HPDE6-E6E7 (cell line): Measurements from ENCODE around the gene ICAM5.
A peak's percentile ranks its signal among the peaks of the same experiment; 100 is the strongest.
"Not testable (repeated sequence)": the region's sequence is repeated elsewhere in the genome, so short reads cannot be mapped to it uniquely, and the experiment has no call there.

Experiments
- DNase-seq: peaks from one replicate; pipeline ENCODE4 v3.0.0; 2011; ENCODE audit warnings: missing footprints; ENCODE audit errors: extremely low spot score

ICAM5 gene

DNA sequence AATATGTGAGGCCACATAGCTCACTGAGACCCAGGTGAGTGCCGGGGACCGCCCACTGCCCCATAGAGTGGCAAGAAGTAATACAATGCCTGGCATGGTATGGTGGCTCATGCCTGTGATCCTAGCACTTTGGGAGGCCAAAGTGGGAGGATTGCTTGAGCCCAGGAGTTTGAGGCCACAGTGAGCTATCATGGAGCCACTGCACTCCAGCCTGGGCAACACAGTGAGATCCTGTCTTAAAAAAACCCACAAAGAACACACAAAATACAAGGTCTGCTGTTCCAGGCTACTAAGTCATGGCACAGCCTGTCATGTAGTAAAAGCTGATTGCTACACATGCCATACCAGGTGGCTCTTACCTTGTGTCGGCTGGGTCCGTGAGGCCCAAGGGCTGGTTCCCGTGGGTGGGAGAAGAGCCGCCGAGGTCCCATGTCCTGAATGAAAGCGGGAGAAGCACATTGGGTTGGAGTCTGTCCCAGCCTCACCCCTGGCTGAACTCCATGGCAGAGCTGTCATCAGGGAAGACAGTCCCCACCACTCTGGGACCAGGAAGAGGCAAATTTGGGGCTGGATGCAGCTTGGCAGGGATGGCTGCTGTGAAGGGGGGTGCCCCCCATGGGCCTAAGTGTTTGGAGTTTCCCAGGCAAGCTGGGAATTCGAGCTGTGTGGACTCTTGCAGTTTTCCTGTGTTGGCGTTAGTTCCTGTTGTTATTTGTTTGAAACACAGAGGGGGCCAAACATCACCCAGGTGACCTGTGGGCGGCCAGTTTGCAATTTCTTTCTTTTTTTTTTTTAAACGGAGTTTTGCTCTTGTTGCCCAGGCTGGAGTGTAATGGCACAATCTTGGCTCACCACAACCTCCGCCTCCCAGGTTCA, 29.3 kb downstream of the ICAM5 start:
- DNase-seq = no peak

DNA sequence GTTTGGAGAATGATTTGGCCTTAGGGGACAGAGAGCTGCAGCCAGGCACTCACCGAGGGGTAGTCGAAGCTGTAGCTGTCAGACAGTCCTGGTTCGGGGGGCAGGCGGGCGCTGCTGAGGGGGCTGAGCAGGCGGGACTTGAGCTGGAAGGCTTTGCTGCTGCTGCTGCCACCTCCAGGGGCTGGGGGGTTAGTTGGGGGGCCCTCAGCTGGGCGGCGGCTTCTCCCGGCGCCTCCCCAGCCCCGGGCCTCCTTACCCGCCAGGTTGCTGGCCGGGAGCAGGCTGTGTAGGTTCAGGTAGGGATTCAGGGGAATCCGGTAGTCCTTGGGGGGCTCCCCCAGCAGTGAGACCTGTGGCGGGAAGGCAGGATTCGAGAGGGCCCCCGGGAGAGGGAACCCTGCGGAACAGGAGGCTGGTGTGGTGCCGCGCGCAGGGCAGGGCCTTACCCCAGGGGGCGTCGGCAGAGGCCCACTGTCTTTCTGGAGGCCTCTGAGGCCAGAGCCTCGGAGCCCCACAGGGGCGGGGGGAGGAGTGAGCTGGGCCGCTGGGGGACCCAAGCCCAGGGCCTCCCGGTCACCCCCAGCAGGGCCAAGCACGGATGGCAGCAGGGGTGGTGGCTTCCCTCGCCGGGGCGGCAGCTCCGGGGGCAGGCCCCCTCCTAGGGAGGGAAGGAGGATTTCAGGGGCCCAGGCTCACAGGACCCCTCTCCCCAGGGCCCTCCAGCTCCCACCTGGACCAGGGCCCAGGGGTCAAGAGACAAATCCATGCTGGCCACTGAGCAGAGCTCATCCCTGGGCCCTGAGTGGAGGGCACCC, 31.1 kb downstream of the ICAM5 start:
- no peak for DNase-seq

DNA sequence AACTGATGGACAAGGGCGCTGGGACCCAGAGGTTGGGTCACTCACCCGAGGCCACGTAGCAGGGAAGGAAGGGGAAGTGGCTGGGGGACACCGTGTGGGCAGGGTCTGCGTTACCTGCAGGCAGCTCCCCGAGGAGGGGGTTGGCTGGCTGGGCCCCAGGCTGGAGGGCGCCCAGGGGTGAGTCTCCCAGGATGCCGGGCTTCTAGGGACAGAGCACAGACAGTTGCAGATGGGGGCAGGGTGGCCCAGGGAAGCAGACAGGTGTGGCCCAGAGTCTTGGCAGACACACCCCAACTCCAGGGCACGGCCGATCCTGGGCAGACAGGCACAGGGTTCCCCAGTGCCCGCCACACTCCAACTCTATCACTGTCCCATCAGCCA, 31.7 kb downstream of the ICAM5 start:
- no peak for DNase-seq

DNA sequence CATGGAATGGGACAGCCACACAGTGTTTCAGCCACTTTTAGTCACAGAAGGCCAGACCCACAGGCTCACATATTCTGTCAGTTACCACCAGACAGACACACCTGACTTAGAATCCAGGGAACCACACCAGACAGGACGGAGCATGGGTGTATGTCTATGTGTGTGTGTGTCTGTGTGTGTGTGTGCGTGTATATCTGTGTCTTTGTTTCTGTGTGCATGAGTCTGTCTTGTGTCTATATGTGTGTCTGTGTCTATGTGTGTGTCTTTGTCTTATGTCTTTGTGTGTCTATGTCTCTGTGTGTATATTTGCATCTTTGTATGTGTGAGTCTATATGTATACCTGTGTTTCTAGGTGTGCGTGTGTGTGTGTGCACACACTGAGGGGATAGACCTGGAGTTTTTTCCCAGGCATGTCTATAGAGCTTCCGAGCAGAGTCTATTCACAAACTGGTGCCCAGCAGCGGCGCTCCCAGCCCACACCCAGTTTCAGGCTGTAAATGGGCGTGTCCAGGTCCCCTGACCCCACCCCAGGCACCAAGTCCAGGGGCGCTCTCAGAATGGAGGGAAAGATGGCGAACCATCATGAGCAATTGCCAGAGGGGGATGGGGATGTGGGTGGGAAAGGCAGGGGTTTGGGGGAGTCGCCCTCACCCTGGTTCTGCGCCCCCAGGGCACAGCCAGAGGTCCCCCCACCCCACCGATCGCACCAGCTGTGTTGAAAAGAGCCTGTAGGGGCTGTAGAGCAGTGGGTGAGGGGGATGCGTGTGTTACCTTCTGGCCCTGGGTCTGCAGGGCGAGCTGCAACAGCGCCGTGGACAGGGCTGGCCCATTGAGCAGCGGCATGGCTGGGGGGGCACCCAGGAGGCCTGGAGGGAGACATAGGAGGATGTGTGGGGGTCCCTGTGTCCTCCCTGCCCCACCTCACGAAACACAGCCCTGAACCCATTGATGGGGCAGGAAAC, 32.4 kb downstream of the ICAM5 start:
- no peak for DNase-seq

DNA sequence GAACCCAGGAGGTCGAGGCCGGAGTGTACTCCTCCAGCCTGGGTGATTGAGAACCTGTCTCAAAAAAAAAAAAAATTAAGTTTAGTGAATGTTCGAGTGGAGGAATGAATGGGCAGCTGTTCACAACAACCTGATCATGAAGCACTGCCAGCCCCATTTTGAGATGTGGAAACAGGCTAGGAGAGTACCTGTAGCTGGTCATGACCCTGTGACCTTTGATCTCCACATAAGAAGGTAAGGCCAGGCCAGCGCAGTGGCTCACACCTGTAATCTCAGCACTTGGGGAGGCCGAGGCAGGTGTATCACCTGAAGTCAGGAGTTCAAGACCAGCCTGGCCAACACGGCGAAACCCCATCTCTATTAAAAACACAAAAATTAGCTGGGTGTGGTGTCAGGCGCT, 36.0 kb downstream of the ICAM5 start:
- DNase-seq = no peak

DNA sequence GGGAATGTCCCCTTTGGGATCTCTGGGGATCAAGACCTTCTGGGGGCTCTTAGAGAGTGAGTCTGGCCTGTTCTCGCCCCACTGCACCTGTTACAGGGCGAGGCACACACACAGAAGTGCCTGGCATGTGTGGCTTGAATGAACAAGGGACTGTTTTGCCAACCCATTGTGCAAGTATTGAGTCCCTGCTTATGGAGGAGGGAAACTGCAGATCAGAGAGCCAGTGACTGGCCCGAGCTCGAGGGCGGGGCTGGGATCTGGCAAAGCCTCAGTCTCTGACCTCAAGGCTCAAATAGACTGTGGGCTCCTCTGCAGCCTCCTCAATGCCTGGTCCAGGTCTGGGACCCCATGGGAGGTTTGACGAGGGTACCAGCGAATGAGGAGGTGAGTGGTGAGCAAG, 38.0 kb downstream of the ICAM5 start:
- no peak for DNase-seq

DNA sequence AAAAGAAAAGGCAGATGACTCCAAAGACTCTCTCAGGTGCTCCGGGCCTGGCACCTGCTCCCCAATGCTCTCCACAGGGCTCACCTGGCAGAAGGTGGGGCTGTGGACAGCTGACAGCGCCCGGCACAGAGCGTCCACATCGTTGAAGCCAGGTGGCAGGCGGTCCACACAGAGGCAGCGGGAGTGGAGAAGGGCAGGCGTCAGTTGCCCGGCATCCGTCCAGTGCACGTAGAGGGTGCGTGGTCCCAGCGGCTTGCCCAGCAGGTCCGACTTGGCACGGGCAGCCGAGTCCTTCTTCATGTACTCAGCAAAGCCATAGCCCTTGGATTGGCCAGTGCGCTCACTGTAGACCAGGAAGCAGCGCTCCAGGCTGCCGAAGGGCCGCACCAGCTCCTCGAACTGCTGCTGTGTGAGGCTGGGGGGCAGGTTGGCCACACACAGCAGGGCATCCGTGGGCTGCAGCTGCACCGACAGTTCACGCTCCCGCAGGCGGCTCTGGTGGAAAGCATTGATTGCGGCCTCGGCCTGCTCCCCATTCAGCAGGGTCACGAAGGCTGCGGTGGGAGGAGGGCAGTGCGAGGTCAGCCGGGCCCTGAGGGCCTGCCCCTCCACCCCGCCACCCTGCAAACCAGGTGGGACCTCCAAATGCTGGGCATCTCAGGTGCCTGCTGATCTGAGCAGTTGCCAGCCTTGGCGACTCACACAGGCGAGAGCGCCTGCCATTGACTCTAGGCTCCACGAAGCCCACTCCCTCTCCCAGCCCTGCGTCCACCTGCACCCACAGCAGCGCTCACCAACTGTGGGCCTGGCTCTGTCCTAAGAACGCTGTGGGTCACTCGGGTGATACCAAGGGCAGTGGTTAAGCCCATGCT, 39.0 kb downstream of the ICAM5 start:
- no peak for DNase-seq

DNA sequence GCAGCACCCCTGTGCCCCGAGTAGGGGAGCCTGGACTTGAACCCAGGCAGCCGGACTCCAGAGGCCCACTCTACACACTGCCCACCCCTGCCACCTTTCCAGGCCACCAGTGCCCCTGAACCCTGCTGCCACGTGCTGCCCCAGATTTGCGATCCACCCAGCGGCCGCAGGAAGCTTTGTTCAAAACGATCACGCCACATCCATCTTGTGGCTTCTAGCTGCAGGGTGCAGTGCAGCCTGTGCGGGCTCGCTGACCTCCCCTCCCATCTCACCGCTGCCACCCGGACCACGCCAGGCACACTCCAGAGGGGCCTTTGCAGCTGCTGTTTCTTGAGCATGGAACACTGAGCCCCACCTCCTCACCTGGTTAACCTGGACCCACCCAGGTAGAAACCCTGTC, 39.8 kb downstream of the ICAM5 start:
- no peak for DNase-seq

DNA sequence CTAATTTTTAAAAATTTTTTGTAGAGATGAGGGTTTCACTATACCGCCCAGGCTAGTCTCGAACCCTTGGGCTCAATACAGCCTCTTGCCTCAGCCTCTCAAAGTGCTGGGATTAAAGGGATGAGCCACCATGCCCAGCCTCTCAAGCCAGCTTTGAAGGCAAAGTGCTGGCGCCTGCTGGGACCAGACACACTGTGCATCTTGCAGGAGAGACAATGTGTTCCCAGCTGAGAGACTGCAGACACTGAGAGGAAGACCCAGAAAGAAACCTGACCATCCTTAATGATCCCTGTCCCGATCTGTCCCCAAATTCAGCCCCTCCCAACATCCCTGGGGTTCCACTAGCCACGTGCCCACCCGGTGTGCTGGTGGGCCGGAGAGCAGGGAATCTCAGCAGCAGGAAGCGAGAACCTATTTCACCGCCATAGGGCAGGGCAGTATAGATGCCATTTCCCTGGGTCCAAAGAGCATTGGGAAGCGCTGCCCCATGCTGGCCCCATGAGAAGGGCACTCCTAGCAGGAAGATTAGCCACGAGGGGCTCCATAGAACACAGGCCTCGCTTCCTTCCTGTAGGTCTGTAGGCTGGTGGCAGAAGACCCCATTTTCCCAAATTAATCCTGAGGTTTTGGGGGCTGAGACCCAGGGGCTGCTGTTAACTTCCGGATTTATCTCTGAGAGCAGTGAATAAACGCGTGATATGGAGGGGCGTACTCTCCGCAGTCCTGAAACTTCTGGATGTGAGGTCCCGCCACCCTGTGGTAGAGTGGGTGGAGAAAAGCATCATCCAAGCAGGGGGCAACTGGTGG, 42.6 kb downstream of the ICAM5 start:
- no peak for DNase-seq

DNA sequence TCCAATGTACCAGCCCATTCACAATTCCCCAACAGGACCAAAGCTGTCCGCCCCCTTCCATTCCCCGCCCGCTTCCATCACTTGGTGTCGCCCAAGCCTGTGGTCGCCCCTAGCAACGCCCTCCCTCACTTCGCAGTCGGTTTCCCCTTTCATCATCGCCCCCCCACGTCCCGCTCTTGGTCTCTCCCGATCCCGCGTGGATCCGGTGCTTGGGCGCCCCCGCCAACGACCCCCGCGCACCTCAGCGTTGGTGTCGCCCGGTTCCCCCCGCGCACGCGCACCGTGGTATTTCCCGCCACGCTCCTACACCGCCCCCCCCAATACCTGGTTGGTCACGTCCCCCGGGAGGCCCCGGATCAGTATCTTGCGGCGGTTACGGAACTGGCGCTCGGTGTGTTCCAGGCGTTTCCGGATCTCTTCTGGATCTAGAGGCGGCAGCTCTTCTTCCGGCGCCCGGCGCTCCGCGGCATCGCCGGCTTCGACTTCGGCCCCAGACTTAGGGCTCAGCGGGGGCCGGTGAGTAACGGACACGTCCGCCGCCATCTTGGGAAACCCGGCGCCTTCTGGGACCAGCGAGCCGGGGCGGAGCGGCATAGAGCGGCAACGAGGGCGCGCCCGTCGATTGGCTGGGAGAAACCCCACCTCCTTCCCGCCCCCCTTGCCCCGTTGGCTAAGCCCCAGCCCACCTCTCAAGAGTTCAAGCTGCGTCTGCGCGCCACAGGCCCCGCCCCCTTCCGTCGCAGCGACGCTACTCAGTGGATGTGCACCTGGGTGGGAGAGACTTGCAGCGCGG, 43.4 kb downstream of the ICAM5 start, which contains the start of gene RAVER1:
Gene RAVER1 (minus strand): TSS at position 565 of the 793 bp plus-strand sequence. CDS start 22 bp downstream, at position 543.
- peak; percentile 98 for DNase-seq

DNA sequence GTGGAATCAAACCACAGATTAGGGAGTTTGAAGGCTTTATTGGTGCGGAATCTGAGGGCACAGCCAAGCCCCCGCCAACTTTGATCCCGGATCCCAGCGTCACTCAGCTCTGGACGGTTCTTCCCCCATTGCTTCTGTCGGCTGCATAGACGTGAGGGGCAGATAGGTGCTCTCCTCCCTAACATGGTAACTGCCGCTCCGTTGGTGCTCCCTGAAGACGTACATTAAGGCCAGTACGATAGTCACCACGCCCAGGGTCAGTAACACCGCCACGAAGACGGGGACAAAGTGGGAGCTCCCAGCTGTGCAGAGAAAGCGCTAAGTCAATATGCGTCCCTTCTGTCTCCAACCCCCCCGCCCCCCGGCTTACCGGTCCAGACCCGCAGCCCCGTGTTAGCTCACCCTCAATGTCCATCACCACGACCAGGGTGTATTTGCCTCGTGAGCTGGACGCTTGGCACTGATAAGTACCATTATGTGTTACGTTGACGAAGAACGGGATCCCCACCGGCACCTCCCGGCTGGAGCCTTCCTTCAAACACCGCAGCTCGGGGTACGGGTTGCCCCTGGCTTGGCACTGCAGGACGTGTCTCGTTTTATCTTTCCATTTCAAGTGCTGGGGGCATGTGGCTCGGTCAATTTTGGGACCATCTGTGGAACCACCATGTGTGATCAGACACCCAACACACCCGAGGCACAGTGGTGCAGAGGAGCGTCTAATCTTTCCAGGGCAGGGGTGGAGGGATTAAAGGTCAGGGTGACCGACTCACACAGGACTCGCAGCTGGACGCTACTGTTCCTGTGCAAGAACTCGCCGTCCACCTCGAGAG, 44.2 kb downstream of the ICAM5 start:
- peak; percentile 11 for DNase-seq

DNA sequence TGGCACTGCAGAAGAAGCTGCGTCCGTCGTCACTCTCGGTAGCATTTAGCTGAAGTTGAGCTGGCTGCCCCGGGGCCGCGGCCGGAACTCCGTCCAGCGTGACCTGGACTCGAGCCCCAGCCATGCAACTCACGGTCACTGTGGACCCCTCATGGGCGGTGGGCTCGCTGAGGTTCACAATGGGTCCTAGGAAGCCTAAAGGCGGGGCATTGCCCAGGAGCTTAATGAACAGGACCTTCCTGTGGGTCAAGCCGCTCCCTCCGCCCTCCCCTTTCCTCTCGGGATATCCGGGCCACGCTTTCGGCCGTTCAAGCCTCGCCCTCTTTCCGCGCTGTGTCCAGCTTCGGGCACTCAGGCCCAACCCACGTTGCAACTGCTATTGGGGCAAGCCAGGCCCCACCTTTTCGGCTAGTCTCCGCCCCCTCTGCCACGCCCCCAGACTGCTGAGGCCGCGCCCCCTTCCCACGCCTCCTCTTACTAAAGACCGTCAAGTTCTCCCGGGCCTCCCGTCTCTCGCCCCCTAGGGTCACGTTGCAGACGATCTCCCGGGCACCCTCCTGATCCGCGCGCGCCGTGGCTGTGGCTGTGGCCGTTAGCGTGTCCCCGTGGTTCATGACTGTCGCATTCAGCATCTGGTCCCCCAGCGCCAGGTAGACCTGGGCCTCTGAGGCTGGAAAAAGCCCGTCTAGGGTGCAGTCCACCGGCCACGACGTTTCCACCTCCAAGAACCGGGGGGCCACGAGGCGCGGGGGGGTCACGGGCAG, 45.0 kb downstream of the ICAM5 start:
- peak; percentile 88 for DNase-seq

DNA sequence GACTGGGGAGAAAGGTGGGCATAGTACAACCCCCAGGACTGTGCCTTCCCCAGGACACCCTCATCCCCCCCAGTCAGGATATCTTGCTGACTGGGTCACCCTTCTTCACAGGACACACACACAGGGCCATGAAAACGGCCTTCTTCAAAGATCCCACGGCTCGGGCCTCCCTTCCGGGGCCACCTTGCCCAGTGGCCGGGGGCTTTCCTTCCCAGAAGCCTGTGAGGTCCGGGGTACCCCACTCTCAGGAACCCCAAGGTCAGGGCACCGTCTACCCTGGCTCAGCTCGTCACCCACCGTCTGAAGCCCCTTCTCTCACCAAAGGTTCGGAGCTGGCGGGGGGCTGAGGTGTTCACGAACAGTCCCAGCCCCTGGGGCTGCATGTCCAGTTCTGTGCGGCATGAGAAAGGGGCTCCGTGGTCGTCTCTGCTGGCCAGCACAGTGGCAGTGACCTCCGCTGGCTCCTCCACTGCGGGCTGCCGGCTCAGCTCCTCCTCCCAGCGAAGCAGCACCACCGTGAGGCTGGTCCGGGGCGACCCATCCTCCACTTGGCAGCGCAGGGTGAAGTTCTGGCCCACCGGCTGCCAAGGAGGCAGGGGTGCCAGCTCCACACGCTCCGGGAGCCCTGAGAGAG, 45.7 kb downstream of the ICAM5 start:
- no peak for DNase-seq

DNA sequence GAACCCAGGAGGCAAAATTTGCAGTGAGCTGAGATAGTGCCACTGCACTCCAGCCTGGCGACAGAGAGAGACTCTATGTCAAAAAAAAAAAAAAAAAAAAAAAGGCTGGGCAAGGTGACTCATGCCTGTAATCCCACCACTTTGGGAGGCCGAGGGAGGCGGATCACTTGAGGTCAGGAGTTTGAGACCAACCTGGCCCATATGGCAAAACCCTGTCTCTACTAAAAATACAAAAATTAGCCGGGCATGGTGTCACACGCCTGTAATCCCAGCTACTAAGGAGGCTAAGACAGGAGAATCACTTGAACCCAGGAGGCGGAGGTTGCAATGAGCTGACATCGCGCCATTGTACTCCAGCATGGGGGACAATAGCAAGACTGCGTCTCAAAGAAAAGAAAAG, 47.0 kb downstream of the ICAM5 start:
- DNase-seq = not testable (repeated sequence)

DNA sequence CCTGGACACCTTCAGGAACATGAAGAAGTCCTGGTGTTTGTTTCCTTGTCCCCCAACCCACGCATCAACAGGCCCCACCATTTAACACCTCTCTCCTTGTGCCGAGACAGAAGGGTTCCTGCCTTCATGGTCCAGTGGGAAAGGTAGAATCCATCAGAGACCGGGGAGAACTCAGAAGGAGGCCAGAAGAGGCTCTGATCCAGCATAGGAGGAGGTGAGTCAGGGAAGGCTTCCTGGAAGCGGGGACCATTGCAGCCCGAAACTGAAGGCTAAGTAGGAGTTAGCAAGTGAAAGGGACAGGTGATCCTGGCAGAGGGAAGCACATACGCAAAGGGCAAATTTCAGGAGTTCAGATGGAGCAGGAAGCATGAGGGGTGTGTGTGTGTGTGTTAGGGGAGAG, 49.2 kb downstream of the ICAM5 start:
- DNase-seq = no peak

DNA sequence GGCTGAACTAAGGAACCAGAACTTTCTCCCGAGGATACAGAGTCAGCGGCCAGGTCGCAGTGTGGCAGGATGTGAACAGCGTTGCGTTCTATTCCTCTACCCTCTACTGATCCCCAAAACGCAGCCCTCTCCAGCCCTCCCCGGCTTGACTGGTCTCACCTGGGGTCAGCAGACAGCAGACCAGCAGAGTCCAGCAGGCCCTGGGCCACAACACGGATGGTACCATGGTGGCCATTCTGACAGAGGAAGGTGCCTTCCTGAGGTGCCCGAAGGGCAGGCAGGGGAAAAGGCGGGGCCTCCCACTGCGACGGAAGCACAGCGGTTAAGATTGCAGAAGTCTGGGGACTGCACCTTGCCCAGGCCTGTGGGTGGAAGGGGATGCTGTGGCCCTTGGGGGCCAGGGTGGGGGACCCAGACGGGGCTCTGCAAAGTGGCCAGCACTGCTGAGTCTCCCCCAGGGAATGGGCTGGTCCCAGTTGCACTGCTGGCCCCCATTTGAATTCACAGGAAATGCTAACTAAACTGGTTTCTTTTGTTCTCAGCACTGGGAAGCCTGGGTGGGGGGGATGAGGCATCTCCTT, 49.7 kb downstream of the ICAM5 start, which contains the start of gene ICAM3:
Gene ICAM3 (minus strand): TSS at position 245 of the 581 bp plus-strand sequence. CDS start 10 bp downstream, at position 235.
- no peak for DNase-seq
